ENCODE data around the gene LRRC46. TPM values are rescaled to one million over a fixed set of nuclear protein-coding genes. Genes with fewer than 3 reads are reported as not detected.
A peak's percentile ranks its signal among the peaks of the same experiment; 100 is the strongest.

The LRRC46 gene
- total and polyA plus RNA-seq, 2 of the 4 experiments (the other 2 are of a cell fraction): 0.77 TPM; not detected in 1

GRCh38 chr17:47822785-47823184, 8.7 kb upstream of the LRRC46 start:
- dilution Hi-C loops (cut with HindIII; ENCODE audit: low sequenced_read_pairs, unreplicated experiment): no loop called here
- 0 out of 2 replicates have a peak, but pooled peaks cover 4% of the 10 kb centered on the region for H3K9me1 ChIP-seq (ENCODE audit: insufficient read depth, low read length)

More at GRCh38 chr17:47822785-47823184, 8.7 kb upstream of the LRRC46 start:
- TF ChIP-seq MAZ (IDR thresholded peaks at IDR 0.05; ENCODE audit: borderline replicate concordance, low read depth, low read length) (no peak), FOS (IDR thresholded peaks at IDR 0.05; ENCODE audit: low read depth, low read length) (no peak), MAFK (IDR thresholded peaks at IDR 0.05; ENCODE audit: low read depth, low read length) (no peak), MXI1 (IDR thresholded peaks at IDR 0.05; ENCODE audit: borderline replicate concordance, low read depth, low read length) (no peak), CEBPB (IDR thresholded peaks at IDR 0.05; ENCODE audit: low read depth, low read length) (no peak), RFX5 (IDR thresholded peaks at IDR 0.05; ENCODE audit: low read depth, low read length) (no peak), ELK1 (IDR thresholded peaks at IDR 0.05; ENCODE audit: borderline replicate concordance, low read depth, low read length) (no peak), CHD1 (IDR thresholded peaks at IDR 0.05; ENCODE audit: low read depth, low read length) (no peak), BHLHE40 (IDR thresholded peaks at IDR 0.05; ENCODE audit: low read depth, low read length) (no peak)
- no peaks in the 10 kb centered on the region for H3K27me3 ChIP-seq (ENCODE audit: control insufficient read depth, insufficient read depth, low read length)
- no peak overlapping the region for H3K4me3 ChIP-seq (ENCODE audit: insufficient read depth, low read depth, low read length)
- in situ Hi-C loops (cut with MboI; ENCODE audit: low sequenced_read_pairs): no loop called here
- ATAC-seq (ENCODE audit: low read depth) (no peak), DNase-seq (no peak)
- H3K36me3 ChIP-seq (ENCODE audit: control insufficient read depth, insufficient read depth, low read length): peaks cover 45% of the 10 kb centered on the region
- no TSS peak for BruUV-seq (replicated peaks)
- ChIA-PET CTCF (interaction anchor here (0.9 kb wide), 1 partner anchor 8 kb away, joined by 3 read pairs; the partner anchor contains the start of genes LRRC46 and MRPL10), POLR2A (ENCODE audit: unreplicated experiment) (no interaction called here)
- no peak overlapping the region for H2AK9ac ChIP-seq (replicated peaks; ENCODE audit: low read depth, low read length, poor library complexity)
- no peak overlapping the region for H4K91ac ChIP-seq (ENCODE audit: insufficient read depth, low read depth, low read length)
- no peak overlapping the region for H3K27ac ChIP-seq (ENCODE audit: insufficient read depth, low read length)
- H3K9me3 ChIP-seq (ENCODE audit: control insufficient read depth, insufficient read depth, low read length): no peaks in the 10 kb centered on the region
- H3K4me2 ChIP-seq (ENCODE audit: low read depth, low read length): no peak overlapping the region
- H3K79me1 ChIP-seq (ENCODE audit: low read depth in 1 of 2, low read length in 2 of 2): peaks cover 0 to 17% of the 10 kb centered on the region in 2 experiments; a peak in 1 of 4 replicates
- no peak overlapping the region for H2AK5ac ChIP-seq (ENCODE audit: low read depth, low read length)
- H3K4ac ChIP-seq (ENCODE audit: low read depth, low read length): no peak overlapping the region
- H4K8ac ChIP-seq (ENCODE audit: low read depth in 2 of 2, low read length in 2 of 2): peak overlapping the region; percentile 88 to 95; a peak in 2 of 4 replicates
- WGBS, 2 experiments (ENCODE audit: extremely low coverage in 2 of 2, insufficient read length in 1 of 2): 86% methylated on average over 1 of the region's 4 CpGs; no CpG with 5 or more reads in 1 of the 2 experiments
- no peak overlapping the region for H2BK120ac ChIP-seq (ENCODE audit: low read depth, low read length)
- H2BK20ac ChIP-seq (ENCODE audit: low read depth, low read length): no peak overlapping the region
- H3K9ac ChIP-seq (ENCODE audit: low read depth, low read length): no peak overlapping the region
- no peak overlapping the region for H3K14ac ChIP-seq (replicated peaks; ENCODE audit: low read depth, low read length)
- H4K20me1 ChIP-seq (ENCODE audit: insufficient read depth, low read length): no peaks in the 10 kb centered on the region
- no peak overlapping the region for H2BK15ac ChIP-seq (ENCODE audit: low read depth, low read length)
- H3K4me1 ChIP-seq (ENCODE audit: control insufficient read depth, insufficient read depth, low read length): peaks cover 11% of the 10 kb centered on the region; the same call in 1 of the 2 replicates
- intact Hi-C loops (cut with micrococcal nuclease): no loop called here
- peak overlapping the region; percentile 47 for H2AFZ ChIP-seq (replicated peaks; ENCODE audit: low read length, poor library complexity)
- H3K18ac ChIP-seq (ENCODE audit: low read depth, low read length): no peak overlapping the region
- no peak overlapping the region for H3K56ac ChIP-seq (ENCODE audit: extremely low read depth, insufficient read depth, low read length)
- no peak overlapping the region for H4K5ac ChIP-seq (ENCODE audit: low read depth, low read length)
- no peak overlapping the region for H3K23ac ChIP-seq (ENCODE audit: low read depth, low read length)
- H2BK5ac ChIP-seq (ENCODE audit: low read depth, low read length, poor library complexity, severe bottlenecking): no peak overlapping the region

Data from IMR-90 (cell line).